Esophagus squamous epithelium (tissue), 4 donors: ENCODE data around the gene TMIE.

Experiments
- CTCF ChIP-seq, 6 experiments: fragments of 450-650 bp in 4 of 6; fragments of 200-600 bp in 2 of 6; sonication (generic) in 2 of 6; IDR thresholded peaks; one replicate each; pipeline ENCODE4 v1.5.1; 2016 to 2019; ENCODE audit warnings: antibody characterized with exemption in 6 of 6, mild to moderate bottlenecking in 4 of 6, moderate library complexity in 4 of 6
- POLR2A ChIP-seq, 4 donors: fragments of 450-650 bp; IDR thresholded peaks; one replicate each; pipeline ENCODE4 v1.6.1; 2017; ENCODE audit warnings: antibody characterized with exemption in 4 of 4, mild to moderate bottlenecking in 4 of 4, moderate library complexity in 3 of 4

- TF ChIP-seq CTCF (IDR thresholded peaks at IDR 0.05) (no peak), POLR2A (IDR thresholded peaks at IDR 0.05) (no peak)
Observed at GRCh38 chr3:46664188-46664970, 36.8 kb upstream of the TMIE start.
